ENCODE results near the gene BMPR1B. TPM values are rescaled to one million over a fixed set of nuclear protein-coding genes. Genes with fewer than 3 reads are reported as not detected.

BMPR1B gene
- total and polyA plus RNA-seq, 9 of the 15 experiments (the other 6 are each of a cell fraction or from before 2014, with no cell fraction given) = 0.01 TPM; not detected in 8

GRCh38 chr4:95050980-95051701 lies 293.4 kb downstream of the BMPR1B start:
- POLR2A ChIA-PET = interaction anchor here (0.6 kb wide), 1 partner anchor 18 kb away, joined by 3 read pairs; no protein-coding TSS in a partner anchor
- H3K4me2 ChIP-seq (ENCODE audit: insufficient read depth, low read length) = no peak overlapping the region
- TF ChIP-seq NR2C1 (IDR thresholded peaks at IDR 0.05) (no peak), NR2C1 (tag; IDR thresholded peaks at IDR 0.05) (no peak), POLR2AphosphoS2 (IDR thresholded peaks at IDR 0.05; ENCODE audit: low read length) (no peak), ZNF395 (CRISPR knock-in tag; IDR thresholded peaks at IDR 0.05) (no peak), RBM34 (IDR thresholded peaks at IDR 0.05; ENCODE audit: borderline replicate concordance, insufficient read depth, low read length) (no peak), KLF10 (CRISPR knock-in tag; IDR thresholded peaks at IDR 0.05) (no peak), MTA1 (IDR thresholded peaks at IDR 0.05; ENCODE audit: borderline replicate concordance) (no peak), HCFC1 (IDR thresholded peaks at IDR 0.05; ENCODE audit: low read depth, low read length) (no peak), ETS1 (conservative IDR thresholded peaks at IDR 0.05; ENCODE audit: control insufficient read depth, low read depth, low read length) (no peak), KLF1 (tag; IDR thresholded peaks at IDR 0.05) (no peak), ZNF518B (CRISPR knock-in tag; IDR thresholded peaks at IDR 0.05) (no peak), DIDO1 (tag; IDR thresholded peaks at IDR 0.05; ENCODE audit: low read depth) (no peak), GTF2F1 (IDR thresholded peaks at IDR 0.05; ENCODE audit: low read depth, low read length) (no peak), TEAD2 (tag; IDR thresholded peaks at IDR 0.05) (no peak), MBD1 (CRISPR knock-in tag; IDR thresholded peaks at IDR 0.05) (no peak)

More at GRCh38 chr4:95050980-95051701, 293.4 kb downstream of the BMPR1B start:
- Histone ChIP-seq H3K36me3 (ENCODE audit: control insufficient read depth, insufficient read depth, low read length) (no peaks in the 10 kb centered on the region), H2AFZ (ENCODE audit: low read depth, low read length) (peak overlapping the region; percentile 40), H3K9ac (ENCODE audit: insufficient read depth in 1 of 2, low read depth in 2 of 2, low read length in 2 of 2) (peak overlapping the region in 1 of 2 experiments; percentile 7; a peak in 1 of 4 replicates), H3K9me1 (ENCODE audit: control insufficient read depth, insufficient read depth, low read length) (no peaks in the 10 kb centered on the region), H4K20me1 (replicated peaks; ENCODE audit: control insufficient read depth, insufficient read depth, low read length) (no peaks in the 10 kb centered on the region), H3K27me3 (ENCODE audit: control insufficient read depth in 2 of 2, insufficient read depth in 2 of 2, low read length in 2 of 2) (no peaks in the 10 kb centered on the region), H3K4me3 (no peak overlapping the region), H3K4me1 (replicated peaks in 1 of 2; ENCODE audit: control insufficient read depth in 2 of 2, insufficient read depth in 2 of 2, low read length in 2 of 2) (no peaks in the 10 kb centered on the region), H3K79me2 (ENCODE audit: control insufficient read depth, insufficient read depth, low read length) (no peaks in the 10 kb centered on the region), H3K9me3 (replicated peaks; ENCODE audit: control insufficient read depth, insufficient read depth, low read depth, low read length) (no peaks in the 10 kb centered on the region), H3K27ac (ENCODE audit: extremely low read depth, low read depth, low read length) (no peak overlapping the region)
- ATAC-seq = no peak
- no peak for FAIRE-seq
- in situ Hi-C loops (cut with MboI) (no loop called here), intact Hi-C loops (cut with micrococcal nuclease) (no loop called here)
- CTCF ChIA-PET (ENCODE audit: low intra/inter-chr PET ratio) = no interaction called here
- under 1% methylated on average over 13 of the region's 13 CpGs for WGBS (ENCODE audit: insufficient coverage, low coverage, missing lambda C conversion rate)
- DNase-seq (ENCODE audit: extremely low read depth in 1 of 4, low spot score in 3 of 4) = no peak
- no TSS peak for BruUV-seq (replicated peaks)
